ENCODE measurements around the gene VRK1.

- TF ChIP-seq REST (IDR thresholded peaks at IDR 0.05; ENCODE audit: low read depth) (no peak), TAF1 (IDR thresholded peaks at IDR 0.05; ENCODE audit: low read depth) (no peak), CREB1 (IDR thresholded peaks at IDR 0.05; ENCODE audit: low read depth) (no peak), YY1 (IDR thresholded peaks at IDR 0.05; ENCODE audit: low read depth) (no peak), EGR1 (IDR thresholded peaks at IDR 0.05) (no peak), FOXM1 (IDR thresholded peaks at IDR 0.05; ENCODE audit: borderline replicate concordance, low read depth) (no peak), RAD21 (IDR thresholded peaks at IDR 0.05; ENCODE audit: low read depth) (no peak)
Observed at GRCh38 chr14:96863327-96863985, 66.3 kb downstream of the VRK1 start.

Measured in Ishikawa (cell line).